ENCODE measurements around the gene TBC1D23.

TBC1D23 gene

GRCh38 chr3:100354850-100355249 lies 94.1 kb downstream of the TBC1D23 start:
- DNase-seq, result no peak

GRCh38 chr3:100358413-100358812 lies 97.6 kb downstream of the TBC1D23 start:
- DNase-seq, result no peak

- DNase-seq, result no peak
Measured at GRCh38 chr3:100359035-100359434, 98.2 kb downstream of the TBC1D23 start.

GRCh38 chr3:100360757-100361496 lies 100.1 kb downstream of the TBC1D23 start:
- DNase-seq, result no peak

- no peak for DNase-seq
Measured at GRCh38 chr3:100361897-100362296, 101.1 kb downstream of the TBC1D23 start.

- DNase-seq, result no peak
Measured at GRCh38 chr3:100364421-100364820, 103.6 kb downstream of the TBC1D23 start.

GRCh38 chr3:100366424-100366823 lies 105.6 kb downstream of the TBC1D23 start:
- DNase-seq, result no peak

- no peak for DNase-seq
Measured at GRCh38 chr3:100368441-100368840, 107.6 kb downstream of the TBC1D23 start.

GRCh38 chr3:100370756-100371155 lies 110.0 kb downstream of the TBC1D23 start:
- DNase-seq, result no peak

GRCh38 chr3:100374521-100374920 lies 113.7 kb downstream of the TBC1D23 start:
- DNase-seq, result no peak

All from DMS79 treated with DMSO at 0.1 percent for 48 hours (cell line).